Adrenal gland (tissue), 5 donors: Measurements from ENCODE around the gene RUNX3.

Experiments
- POLR2A ChIP-seq, 2 donors: fragments of 450-650 bp; IDR thresholded peaks; one replicate each; pipeline ENCODE4 v1.6.1; 2017; ENCODE audit warnings: antibody characterized with exemption in 2 of 2, mild to moderate bottlenecking in 2 of 2, moderate library complexity in 1 of 2
- TF ChIP-seq, protein P1 (sequence below), 6 experiments: fragments of 450-650 bp in 4 of 6; fragments of 200-600 bp in 2 of 6; sonication (generic) in 1 of 6; IDR thresholded peaks; 1 replicate in 5 of 6; 2 replicates in 1 of 6; pipeline versions ENCODE4 v1.5.1 to v1.8.0; 2016 to 2021; ENCODE audit warnings: antibody characterized with exemption in 6 of 6, mild to moderate bottlenecking in 2 of 6, moderate library complexity in 1 of 6
- donor health status: DM: no; HTN: no; CAD: no.

- TF ChIP-seq POLR2A (IDR thresholded peaks at IDR 0.05), result no peak
- TF ChIP-seq, protein P1, sequence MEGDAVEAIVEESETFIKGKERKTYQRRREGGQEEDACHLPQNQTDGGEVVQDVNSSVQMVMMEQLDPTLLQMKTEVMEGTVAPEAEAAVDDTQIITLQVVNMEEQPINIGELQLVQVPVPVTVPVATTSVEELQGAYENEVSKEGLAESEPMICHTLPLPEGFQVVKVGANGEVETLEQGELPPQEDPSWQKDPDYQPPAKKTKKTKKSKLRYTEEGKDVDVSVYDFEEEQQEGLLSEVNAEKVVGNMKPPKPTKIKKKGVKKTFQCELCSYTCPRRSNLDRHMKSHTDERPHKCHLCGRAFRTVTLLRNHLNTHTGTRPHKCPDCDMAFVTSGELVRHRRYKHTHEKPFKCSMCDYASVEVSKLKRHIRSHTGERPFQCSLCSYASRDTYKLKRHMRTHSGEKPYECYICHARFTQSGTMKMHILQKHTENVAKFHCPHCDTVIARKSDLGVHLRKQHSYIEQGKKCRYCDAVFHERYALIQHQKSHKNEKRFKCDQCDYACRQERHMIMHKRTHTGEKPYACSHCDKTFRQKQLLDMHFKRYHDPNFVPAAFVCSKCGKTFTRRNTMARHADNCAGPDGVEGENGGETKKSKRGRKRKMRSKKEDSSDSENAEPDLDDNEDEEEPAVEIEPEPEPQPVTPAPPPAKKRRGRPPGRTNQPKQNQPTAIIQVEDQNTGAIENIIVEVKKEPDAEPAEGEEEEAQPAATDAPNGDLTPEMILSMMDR (IDR thresholded peaks at IDR 0.05), result no peak
These were observed 21.3 kb upstream of the RUNX3 start for GRCh38 chr1:24951337-24951736.
